Activated naive CD4-positive, alpha-beta T cell treated with anti-CD3 and anti-CD28 coated beads, Interleukin-2, amount 50 U/mL, for 24 hours (primary cell): Measurements from ENCODE around the gene CCDC9.

Experiments used
- H3K27ac Mint-ChIP-seq: one replicate; pipeline ENCODE4 v1.8.0; 2021; ENCODE audit warnings: mild to moderate bottlenecking, mixed read lengths
- H3K27me3 Mint-ChIP-seq: one replicate; pipeline ENCODE4 v1.8.0; 2021; ENCODE audit warnings: mixed read lengths
- H3K36me3 Mint-ChIP-seq: one replicate; pipeline ENCODE4 v1.8.0; 2021; ENCODE audit warnings: mixed read lengths
- H3K4me1 Mint-ChIP-seq: one replicate; pipeline ENCODE4 v1.8.0; 2021; ENCODE audit warnings: mixed read lengths
- H3K4me3 Mint-ChIP-seq: one replicate; pipeline ENCODE4 v1.8.0; 2021; ENCODE audit warnings: mild to moderate bottlenecking, mixed read lengths
- H3K9me3 Mint-ChIP-seq: one replicate; pipeline ENCODE4 v1.8.0; 2021; ENCODE audit warnings: mixed read lengths

Gene CCDC9

GRCh38 chr19:47255879-47256692 lies at the start of gene CCDC9:
Gene CCDC9, plus strand, starts transcription at chr19:47256525. Its CDS starts 1,876 bp downstream, at chr19:47258401.
- Mint-ChIP-seq H3K27me3 (no peaks in the 10 kb centered on the region), H3K27ac (peak within 1 kb of the TSS; percentile 96), H3K4me3 (peak within 1 kb of the TSS; percentile 93), H3K9me3 (no peaks in the 10 kb centered on the region), H3K4me1 (peaks cover 40% of the 10 kb centered on the region), H3K36me3 (peaks cover 20% of the 10 kb centered on the region)

- H3K27me3 Mint-ChIP-seq = no peaks in the 10 kb centered on the region
- peak overlapping the region; percentile 62 for H3K27ac Mint-ChIP-seq
- peaks cover 17% of the 10 kb centered on the region for H3K4me1 Mint-ChIP-seq
- peaks cover 15% of the 10 kb centered on the region for H3K36me3 Mint-ChIP-seq
- H3K4me3 Mint-ChIP-seq = no peak overlapping the region
- no peaks in the 10 kb centered on the region for H3K9me3 Mint-ChIP-seq
Measured at GRCh38 chr19:47209319-47210179, 46.8 kb upstream of the CCDC9 start.

- peak overlapping the region; percentile 12 for H3K27ac Mint-ChIP-seq
- H3K36me3 Mint-ChIP-seq = peaks cover 15% of the 10 kb centered on the region
- H3K9me3 Mint-ChIP-seq = no peaks in the 10 kb centered on the region
- peaks cover 17% of the 10 kb centered on the region for H3K4me1 Mint-ChIP-seq
- no peak overlapping the region for H3K4me3 Mint-ChIP-seq
- H3K27me3 Mint-ChIP-seq = no peaks in the 10 kb centered on the region
Measured at GRCh38 chr19:47210180-47210490, 46.2 kb upstream of the CCDC9 start.

GRCh38 chr19:47210689-47211316 lies 45.5 kb upstream of the CCDC9 start:
- Mint-ChIP-seq H3K27me3 (no peaks in the 10 kb centered on the region), H3K36me3 (peaks cover 12% of the 10 kb centered on the region), H3K4me3 (peak overlapping the region; percentile 35)

GRCh38 chr19:47215581-47215980 lies 40.7 kb upstream of the CCDC9 start:
- H3K9me3 Mint-ChIP-seq = no peaks in the 10 kb centered on the region
- H3K4me1 Mint-ChIP-seq = peaks cover 7% of the 10 kb centered on the region
- H3K27me3 Mint-ChIP-seq = no peaks in the 10 kb centered on the region
- no peak overlapping the region for H3K4me3 Mint-ChIP-seq
- H3K27ac Mint-ChIP-seq = peak overlapping the region; percentile 92
- H3K36me3 Mint-ChIP-seq = peaks cover 5% of the 10 kb centered on the region

More at GRCh38 chr19:47210689-47211316, 45.5 kb upstream of the CCDC9 start:
- Mint-ChIP-seq H3K9me3 (no peaks in the 10 kb centered on the region), H3K27ac (peak overlapping the region; percentile 94), H3K4me1 (peaks cover 17% of the 10 kb centered on the region)

- Mint-ChIP-seq H3K9me3 (no peaks in the 10 kb centered on the region), H3K4me1 (peaks cover 6% of the 10 kb centered on the region), H3K27ac (no peak overlapping the region), H3K4me3 (no peak overlapping the region), H3K36me3 (no peaks in the 10 kb centered on the region), H3K27me3 (no peaks in the 10 kb centered on the region)
Measured at GRCh38 chr19:47221080-47221841, 35.1 kb upstream of the CCDC9 start.

GRCh38 chr19:47221890-47222289 lies 34.4 kb upstream of the CCDC9 start:
- no peak overlapping the region for H3K4me3 Mint-ChIP-seq
- H3K27me3 Mint-ChIP-seq = no peaks in the 10 kb centered on the region

GRCh38 chr19:47225746-47226425 lies 30.4 kb upstream of the CCDC9 start:
- Mint-ChIP-seq H3K27ac (peak overlapping the region; percentile 66), H3K4me1 (peaks cover 14% of the 10 kb centered on the region), H3K36me3 (no peaks in the 10 kb centered on the region), H3K9me3 (no peaks in the 10 kb centered on the region), H3K27me3 (no peaks in the 10 kb centered on the region), H3K4me3 (peak overlapping the region; percentile 34)

More at GRCh38 chr19:47221890-47222289, 34.4 kb upstream of the CCDC9 start:
- Mint-ChIP-seq H3K4me1 (peaks cover 8% of the 10 kb centered on the region), H3K36me3 (no peaks in the 10 kb centered on the region), H3K9me3 (no peaks in the 10 kb centered on the region), H3K27ac (no peak overlapping the region)

GRCh38 chr19:47226426-47227351 lies 29.6 kb upstream of the CCDC9 start:
- H3K36me3 Mint-ChIP-seq = no peaks in the 10 kb centered on the region
- peak overlapping the region; percentile 61 for H3K27ac Mint-ChIP-seq
- H3K4me3 Mint-ChIP-seq = peak overlapping the region; percentile 76
- H3K9me3 Mint-ChIP-seq = no peaks in the 10 kb centered on the region
- peaks cover 19% of the 10 kb centered on the region for H3K4me1 Mint-ChIP-seq
- H3K27me3 Mint-ChIP-seq = no peaks in the 10 kb centered on the region

GRCh38 chr19:47227352-47228167 lies 28.8 kb upstream of the CCDC9 start:
- peak overlapping the region; percentile 76 for H3K4me3 Mint-ChIP-seq
- no peaks in the 10 kb centered on the region for H3K9me3 Mint-ChIP-seq
- H3K27me3 Mint-ChIP-seq = no peaks in the 10 kb centered on the region
- peak overlapping the region; percentile 36 for H3K27ac Mint-ChIP-seq
- H3K4me1 Mint-ChIP-seq = peaks cover 28% of the 10 kb centered on the region
- no peaks in the 10 kb centered on the region for H3K36me3 Mint-ChIP-seq

GRCh38 chr19:47228168-47228936 lies 28.0 kb upstream of the CCDC9 start:
- Mint-ChIP-seq H3K27ac (no peak overlapping the region), H3K27me3 (no peaks in the 10 kb centered on the region), H3K9me3 (no peaks in the 10 kb centered on the region), H3K4me3 (no peak overlapping the region), H3K36me3 (no peaks in the 10 kb centered on the region), H3K4me1 (peaks cover 33% of the 10 kb centered on the region)

GRCh38 chr19:47228937-47229675 lies 27.2 kb upstream of the CCDC9 start:
- Mint-ChIP-seq H3K4me1 (peaks cover 33% of the 10 kb centered on the region), H3K36me3 (no peaks in the 10 kb centered on the region)

More at GRCh38 chr19:47228937-47229675, 27.2 kb upstream of the CCDC9 start:
- Mint-ChIP-seq H3K27ac (no peak overlapping the region), H3K4me3 (no peak overlapping the region), H3K9me3 (no peaks in the 10 kb centered on the region), H3K27me3 (no peaks in the 10 kb centered on the region)
